ENCODE data around the gene CAPZA1.

DNA sequence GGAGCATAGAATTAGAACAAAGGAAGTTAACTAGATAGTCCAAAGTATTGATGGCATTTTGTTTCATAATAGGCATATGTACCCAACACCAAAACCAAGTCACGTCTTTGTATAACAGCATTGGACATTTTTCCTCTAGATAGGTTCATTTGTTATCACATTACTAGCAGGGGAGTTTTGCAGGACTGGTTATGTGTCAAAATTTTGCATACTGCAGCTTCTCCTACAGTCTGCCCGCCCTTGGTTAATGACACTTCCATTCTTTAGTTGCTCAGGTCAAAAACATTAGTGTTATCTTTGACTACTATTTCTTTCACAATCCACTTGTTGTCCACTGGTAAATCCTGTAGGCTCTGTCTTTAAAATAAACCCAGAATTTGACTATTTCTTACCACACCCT, 8.9 kb downstream of the CAPZA1 start:
- TF ChIP-seq, protein P1, sequence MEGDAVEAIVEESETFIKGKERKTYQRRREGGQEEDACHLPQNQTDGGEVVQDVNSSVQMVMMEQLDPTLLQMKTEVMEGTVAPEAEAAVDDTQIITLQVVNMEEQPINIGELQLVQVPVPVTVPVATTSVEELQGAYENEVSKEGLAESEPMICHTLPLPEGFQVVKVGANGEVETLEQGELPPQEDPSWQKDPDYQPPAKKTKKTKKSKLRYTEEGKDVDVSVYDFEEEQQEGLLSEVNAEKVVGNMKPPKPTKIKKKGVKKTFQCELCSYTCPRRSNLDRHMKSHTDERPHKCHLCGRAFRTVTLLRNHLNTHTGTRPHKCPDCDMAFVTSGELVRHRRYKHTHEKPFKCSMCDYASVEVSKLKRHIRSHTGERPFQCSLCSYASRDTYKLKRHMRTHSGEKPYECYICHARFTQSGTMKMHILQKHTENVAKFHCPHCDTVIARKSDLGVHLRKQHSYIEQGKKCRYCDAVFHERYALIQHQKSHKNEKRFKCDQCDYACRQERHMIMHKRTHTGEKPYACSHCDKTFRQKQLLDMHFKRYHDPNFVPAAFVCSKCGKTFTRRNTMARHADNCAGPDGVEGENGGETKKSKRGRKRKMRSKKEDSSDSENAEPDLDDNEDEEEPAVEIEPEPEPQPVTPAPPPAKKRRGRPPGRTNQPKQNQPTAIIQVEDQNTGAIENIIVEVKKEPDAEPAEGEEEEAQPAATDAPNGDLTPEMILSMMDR (IDR thresholded peaks at IDR 0.05; ENCODE audit: insufficient read depth, low read depth, low read length) = no peak
- no peak for TF ChIP-seq EZH2 (IDR thresholded peaks at IDR 0.05; ENCODE audit: insufficient read depth, low read length)
